AG04449 (cell line): Measurements from ENCODE around the gene HSFY1.
"Not testable (repeated sequence)": the region's sequence is repeated elsewhere in the genome, so short reads cannot be mapped to it uniquely, and the experiment has no call there.

Experiments used
- CTCF ChIA-PET: fragments of 350-600 bp; formaldehyde crosslinking; extraction: SDS; loops from one replicate; lab custom pipeline; 2021; ENCODE audit warnings: antibody characterized with exemption; lab: Yijun Ruan, JAX
- POLR2A ChIA-PET: fragments of 400-600, 350-600 bp; formaldehyde crosslinking; extraction: SDS; loops from one replicate; lab custom pipeline; 2020; ENCODE audit warnings: antibody characterized with exemption, inconsistent platforms; lab: Yijun Ruan, JAX
- DNase-seq: peaks from one replicate; pipeline ENCODE4 v3.0.0-alpha.2; 2010; ENCODE audit warnings: low read depth, low spot score
- H3K4me3 ChIP-seq: 2 replicates; pipeline ENCODE4 v1.5.1; 2011; ENCODE audit warnings: low read depth, mild to moderate bottlenecking, control low read depth, low read length

The HSFY1 gene

GRCh38 chrY:18546420-18546819 is at the start of gene HSFY1:
HSFY1 (plus strand) TSS chrY:18546720; CDS start chrY:18546788, 68 bp downstream.
- POLR2A ChIA-PET, DNase-seq, CTCF ChIA-PET, H3K4me3 ChIP-seq: not testable (repeated sequence)

GRCh38 chrY:18504266-18504665 is 42.3 kb upstream of the HSFY1 start:
- DNase-seq, CTCF ChIA-PET, H3K4me3 ChIP-seq, POLR2A ChIA-PET: not testable (repeated sequence)

GRCh38 chrY:18530995-18531655 is 15.4 kb upstream of the HSFY1 start:
- H3K4me3 ChIP-seq, POLR2A ChIA-PET, CTCF ChIA-PET, DNase-seq: not testable (repeated sequence)

- POLR2A ChIA-PET, CTCF ChIA-PET, H3K4me3 ChIP-seq, DNase-seq: not testable (repeated sequence)
Measured at GRCh38 chrY:18538952-18539351, 7.6 kb upstream of the HSFY1 start.

GRCh38 chrY:18553132-18553531 is 6.6 kb downstream of the HSFY1 start:
- CTCF ChIA-PET: not testable (repeated sequence)

GRCh38 chrY:18565915-18566314 is 19.4 kb downstream of the HSFY1 start:
- H3K4me3 ChIP-seq, DNase-seq, POLR2A ChIA-PET, CTCF ChIA-PET: not testable (repeated sequence)

More at GRCh38 chrY:18553132-18553531, 6.6 kb downstream of the HSFY1 start:
- H3K4me3 ChIP-seq, DNase-seq, POLR2A ChIA-PET: not testable (repeated sequence)
